TTC549 (cell line): Measurements from ENCODE around the gene LIG4.
"Not testable (repeated sequence)": the region's sequence is repeated elsewhere in the genome, so short reads cannot be mapped to it uniquely, and the experiment has no call there.

Experiments used
- FAIRE-seq: peaks from 2 replicates; lab custom pipeline; 2012; peaks lifted over from hg19 to GRCh38; lab: Jason Lieb, UNC

The LIG4 gene

GRCh38 chr13:108215436-108215835 is at the start of gene LIG4:
Gene LIG4 (minus strand): TSS chr13:108215536. CDS start chr13:108211268, 4,268 bp downstream.
- FAIRE-seq, result no peak

GRCh38 chr13:108263621-108264355 is 48.5 kb upstream of the LIG4 start:
- FAIRE-seq, result no peak

- no peak for FAIRE-seq
Measured at GRCh38 chr13:108257248-108257647, 41.9 kb upstream of the LIG4 start.

- FAIRE-seq, result no peak
Measured at GRCh38 chr13:108249150-108249549, 33.8 kb upstream of the LIG4 start.

GRCh38 chr13:108230377-108230776 is 15.0 kb upstream of the LIG4 start:
- no peak for FAIRE-seq

GRCh38 chr13:108227651-108228272 is 12.4 kb upstream of the LIG4 start:
- peak; percentile 80 for FAIRE-seq

- no peak for FAIRE-seq
Measured at GRCh38 chr13:108226184-108226583, 10.8 kb upstream of the LIG4 start.

- FAIRE-seq, result no peak
Measured at GRCh38 chr13:108225440-108225839, 10.1 kb upstream of the LIG4 start.

GRCh38 chr13:108223687-108224503 is 8.6 kb upstream of the LIG4 start:
- FAIRE-seq, result no peak

- FAIRE-seq, result no peak
Measured at GRCh38 chr13:108220041-108220440, 4.7 kb upstream of the LIG4 start.

GRCh38 chr13:108218044-108218974 is 3.0 kb upstream of the LIG4 start, which contains the start of gene ABHD13:
Gene ABHD13 (plus strand): TSS chr13:108218392. CDS start chr13:108229219, 10,827 bp downstream.
- no peak for FAIRE-seq

GRCh38 chr13:108217307-108218043 is 2.1 kb upstream of the LIG4 start:
- FAIRE-seq, result not testable (repeated sequence)

- FAIRE-seq, result no peak
Measured at GRCh38 chr13:108214441-108215271, 680 bp downstream of the LIG4 start.

- no peak for FAIRE-seq
Measured at GRCh38 chr13:108213946-108214345, 1.4 kb downstream of the LIG4 start.

- no peak for FAIRE-seq
Measured at GRCh38 chr13:108212886-108213285, 2.5 kb downstream of the LIG4 start.

- FAIRE-seq, result no peak
Measured at GRCh38 chr13:108210551-108210950, 4.8 kb downstream of the LIG4 start.

GRCh38 chr13:108200781-108201398 is 14.4 kb downstream of the LIG4 start:
- FAIRE-seq, result no peak

- FAIRE-seq, result no peak
Measured at GRCh38 chr13:108195861-108196260, 19.5 kb downstream of the LIG4 start.

- no peak for FAIRE-seq
Measured at GRCh38 chr13:108195146-108195545, 20.2 kb downstream of the LIG4 start.
